Measurements from ENCODE around the gene NAGPA. TPM values are rescaled to one million over a fixed set of nuclear protein-coding genes. Genes with fewer than 3 reads are reported as not detected.

The NAGPA gene
- polyA plus RNA-seq, 1 donor (not counting 4 experiments of a cell fraction or from before 2014, with no cell fraction given), result 5.0 TPM

- H3K9ac ChIP-seq (ENCODE audit: control insufficient read depth, extremely low read depth, insufficient read depth, low read length), result no peak overlapping the region
- no peaks in the 10 kb centered on the region for H3K79me2 ChIP-seq (ENCODE audit: control insufficient read depth, insufficient read depth, low read length)
- H4K20me1 ChIP-seq (ENCODE audit: control insufficient read depth, extremely low read depth, insufficient read depth, low read length), result no peaks in the 10 kb centered on the region
- no peak for FAIRE-seq
- dilution Hi-C loops (cut with MboI; ENCODE audit: extremely low pct_ligation_motif_present, low sequenced_read_pairs), result no loop called here
- H3K4me2 ChIP-seq (ENCODE audit: control insufficient read depth, extremely low read depth, insufficient read depth, low read depth, low read length), result no peak overlapping the region
- no peak for DNase-seq (ENCODE audit: low read depth, low spot score)
- H3K4me1 ChIP-seq (ENCODE audit: control insufficient read depth, extremely low read depth, insufficient read depth, low read length), result no peaks in the 10 kb centered on the region
- no peak for TF ChIP-seq CTCF (optimal IDR thresholded peaks at IDR 0.05 in 1 of 3, IDR thresholded peaks at IDR 0.05 in 1 of 3, conservative IDR thresholded peaks at IDR 0.05 in 1 of 3; ENCODE audit: extremely low read depth in 1 of 3, insufficient read depth in 2 of 3, low read length in 3 of 3)
- no peak for TF ChIP-seq EZH2 (IDR thresholded peaks at IDR 0.05; ENCODE audit: low read length)
- H3K4me3 ChIP-seq (ENCODE audit: control insufficient read depth in 2 of 3, extremely low read depth in 1 of 3, insufficient read depth in 2 of 3, low read depth in 1 of 3, low read length in 3 of 3), result no peak overlapping the region
- no peak overlapping the region for H2AFZ ChIP-seq (ENCODE audit: control insufficient read depth, low read length)
- H3K27ac ChIP-seq (ENCODE audit: control insufficient read depth, insufficient read depth, low read length), result no peak overlapping the region
- no peaks in the 10 kb centered on the region for H3K27me3 ChIP-seq (ENCODE audit: control insufficient read depth, extremely low read depth, insufficient read depth, low read length)
- H3K9me3 ChIP-seq (ENCODE audit: control insufficient read depth, low read depth, low read length), result no peaks in the 10 kb centered on the region
- no peaks in the 10 kb centered on the region for H3K9me1 ChIP-seq (ENCODE audit: control insufficient read depth, extremely low read depth, insufficient read depth, low read length)
- H3K36me3 ChIP-seq (ENCODE audit: control insufficient read depth in 2 of 2, extremely low read depth in 1 of 2, insufficient read depth in 2 of 2, low read length in 2 of 2), result no peaks in the 10 kb centered on the region
Measured at GRCh38 chr16:4976611-4977145, 57.1 kb downstream of the NAGPA start.

GRCh38 chr16:4976079-4976478 is 57.7 kb downstream of the NAGPA start:
- FAIRE-seq, result no peak
- Histone ChIP-seq H3K9ac (ENCODE audit: control insufficient read depth, extremely low read depth, insufficient read depth, low read length) (no peak overlapping the region), H3K27me3 (ENCODE audit: control insufficient read depth, extremely low read depth, insufficient read depth, low read length) (no peaks in the 10 kb centered on the region), H3K79me2 (ENCODE audit: control insufficient read depth, insufficient read depth, low read length) (no peaks in the 10 kb centered on the region), H3K9me3 (ENCODE audit: control insufficient read depth, low read depth, low read length) (no peaks in the 10 kb centered on the region), H3K36me3 (ENCODE audit: control insufficient read depth in 2 of 2, extremely low read depth in 1 of 2, insufficient read depth in 2 of 2, low read length in 2 of 2) (no peaks in the 10 kb centered on the region), H4K20me1 (ENCODE audit: control insufficient read depth, extremely low read depth, insufficient read depth, low read length) (no peaks in the 10 kb centered on the region), H3K4me3 (ENCODE audit: control insufficient read depth in 2 of 3, extremely low read depth in 1 of 3, insufficient read depth in 2 of 3, low read depth in 1 of 3, low read length in 3 of 3) (no peak overlapping the region), H3K27ac (ENCODE audit: control insufficient read depth, insufficient read depth, low read length) (no peak overlapping the region), H3K9me1 (ENCODE audit: control insufficient read depth, extremely low read depth, insufficient read depth, low read length) (no peaks in the 10 kb centered on the region), H3K4me2 (ENCODE audit: control insufficient read depth, extremely low read depth, insufficient read depth, low read depth, low read length) (no peak overlapping the region), H2AFZ (ENCODE audit: control insufficient read depth, low read length) (no peak overlapping the region), H3K4me1 (ENCODE audit: control insufficient read depth, extremely low read depth, insufficient read depth, low read length) (no peaks in the 10 kb centered on the region)
- no peak for TF ChIP-seq EZH2 (IDR thresholded peaks at IDR 0.05; ENCODE audit: low read length)
- TF ChIP-seq CTCF (optimal IDR thresholded peaks at IDR 0.05 in 1 of 3, IDR thresholded peaks at IDR 0.05 in 1 of 3, conservative IDR thresholded peaks at IDR 0.05 in 1 of 3; ENCODE audit: extremely low read depth in 1 of 3, insufficient read depth in 2 of 3, low read length in 3 of 3), result no peak
- dilution Hi-C loops (cut with MboI; ENCODE audit: extremely low pct_ligation_motif_present, low sequenced_read_pairs), result no loop called here
- DNase-seq (ENCODE audit: low read depth, low spot score), result no peak

Other genes with a start within 250 kb of the NAGPA start
- not detected in 3 replicates for gene SEPTIN12, start 245.6 kb downstream of the NAGPA start, polyA plus RNA-seq
- gene SMIM22, start 238.6 kb downstream of the NAGPA start, polyA plus RNA-seq, result 8.4 to 20.2 TPM (median 10.6 TPM) in 3 replicates
- 17.3 to 33.2 TPM (median 20.5 TPM) in 3 replicates for gene ROGDI, start 231.3 kb downstream of the NAGPA start, polyA plus RNA-seq
- gene GLYR1, start 186.6 kb downstream of the NAGPA start, polyA plus RNA-seq, result 38.7 to 42.6 TPM (median 39.8 TPM) in 3 replicates
- 9.5 to 19.6 TPM (median 11.5 TPM) in 3 replicates for gene UBN1, start 186.5 kb downstream of the NAGPA start, polyA plus RNA-seq
- gene PPL, start 96.8 kb downstream of the NAGPA start, polyA plus RNA-seq, result 23.5 to 26.6 TPM (median 25.3 TPM) in 3 replicates
- gene SEC14L5, start 75.6 kb downstream of the NAGPA start, polyA plus RNA-seq, result 0.04 to 0.08 TPM in 2 of 3 replicates, not detected in the other
- gene C16orf89, start 32.0 kb upstream of the NAGPA start, polyA plus RNA-seq, result not detected in 3 replicates
- gene ALG1, start 37.9 kb upstream of the NAGPA start, polyA plus RNA-seq, result 25.8 to 30.1 TPM (median 26.6 TPM) in 3 replicates
- gene EEF2KMT, start 63.9 kb upstream of the NAGPA start, polyA plus RNA-seq, result 7.6 to 10.2 TPM (median 8.1 TPM) in 3 replicates

Data from keratinocyte (primary cell).